WTC11 (cell line): ENCODE results near the gene C10orf90. TPM values are rescaled to one million over a fixed set of nuclear protein-coding genes. Genes with fewer than 3 reads are reported as not detected.

Experiments used
- ATAC-seq: fragments of 200-7000 bp; cut with Tn5 transposase; 2 replicates; pipeline ENCODE4 v1.10.0; 2021; ENCODE audit warnings: mild to moderate bottlenecking, moderate library complexity
- CTCF ChIA-PET: fragments of 300-600 bp; sonication (Branson Sonifier 250); formaldehyde crosslinking; loops from one replicate; lab custom pipeline; 2021; ENCODE audit warnings: antibody characterized with exemption; lab: Charles Lee
- POLR2A ChIA-PET: fragments of 350-600 bp; sonication (Branson Sonifier 250); formaldehyde crosslinking; loops from one replicate; lab custom pipeline; 2021; ENCODE audit warnings: antibody characterized with exemption; lab: Charles Lee
- DNase-seq: peaks from one replicate; pipeline ENCODE4 v3.0.0; 2021; ENCODE audit warnings: low spot score
- H3K27ac Mint-ChIP-seq: 2 replicates; pipeline ENCODE4 v1.8.0; 2021; ENCODE audit warnings: mixed read lengths
- H3K27me3 Mint-ChIP-seq: 2 replicates; pipeline ENCODE4 v1.8.0; 2021; ENCODE audit warnings: low read depth, mild to moderate bottlenecking, moderate library complexity, mixed read lengths
- H3K36me3 Mint-ChIP-seq: 2 replicates; pipeline ENCODE4 v1.8.0; 2021; ENCODE audit warnings: mixed read lengths
- H3K4me1 Mint-ChIP-seq: 2 replicates; pipeline ENCODE4 v1.8.0; 2022; ENCODE audit warnings: mixed read lengths
- H3K4me3 Mint-ChIP-seq: 2 replicates; pipeline ENCODE4 v1.8.0; 2021; ENCODE audit warnings: mild to moderate bottlenecking, moderate library complexity, mixed read lengths
- H3K9me3 Mint-ChIP-seq: 2 replicates; pipeline ENCODE4 v1.8.0; 2021; ENCODE audit warnings: mixed read lengths
- ATF1 ChIP-seq: sonication (generic); formaldehyde crosslinking; IDR thresholded peaks from 2 replicates; pipeline ENCODE4 v1.8.1; 2023; ENCODE audit warnings: mild to moderate bottlenecking, moderate library complexity, missing genetic modification reagents
- ESRRA ChIP-seq: sonication (generic); formaldehyde crosslinking; IDR thresholded peaks from 2 replicates; pipeline ENCODE4 v1.8.1; 2022; ENCODE audit warnings: mild to moderate bottlenecking, missing genetic modification reagents, borderline replicate concordance
- FOXJ3 ChIP-seq: sonication (generic); formaldehyde crosslinking; IDR thresholded peaks from 2 replicates; pipeline ENCODE4 v1.9.0; 2021; ENCODE audit warnings: missing genetic modification reagents, mild to moderate bottlenecking, borderline replicate concordance
- HMGA2 ChIP-seq: fragments of 250-450 bp; sonication (Bioruptor Pico); IDR thresholded peaks from 2 replicates; pipeline ENCODE4 v1.4.0; 2021; ENCODE audit warnings: mild to moderate bottlenecking, moderate library complexity
- KAT7 ChIP-seq: sonication (generic); formaldehyde crosslinking; IDR thresholded peaks from 2 replicates; pipeline ENCODE4 v1.8.1; 2023; ENCODE audit warnings: missing genetic modification reagents, mild to moderate bottlenecking, borderline replicate concordance
- NFYB ChIP-seq: sonication (generic); formaldehyde crosslinking; conservative IDR thresholded peaks from 2 replicates; pipeline ENCODE4 v1.8.0; 2022; ENCODE audit warnings: low read depth, missing genetic modification reagents
- NR3C1 ChIP-seq: sonication (generic); formaldehyde crosslinking; conservative IDR thresholded peaks from 2 replicates; pipeline ENCODE4 v1.8.1; 2023; ENCODE audit warnings: low read depth, mild to moderate bottlenecking, missing genetic modification reagents
- PRRX2 ChIP-seq: fragments of 250-450 bp; sonication (Bioruptor Pico); IDR thresholded peaks from 2 replicates; pipeline ENCODE4 v1.8.0; 2021; ENCODE audit warnings: mild to moderate bottlenecking
- SMAD4 ChIP-seq: sonication (generic); formaldehyde crosslinking; IDR thresholded peaks from 2 replicates; pipeline ENCODE4 v1.8.0; 2022; ENCODE audit warnings: mild to moderate bottlenecking, missing genetic modification reagents
- ZBTB21 ChIP-seq: sonication (generic); formaldehyde crosslinking; IDR thresholded peaks from 2 replicates; pipeline ENCODE4 v1.8.1; 2023; ENCODE audit warnings: mild to moderate bottlenecking, missing genetic modification reagents, borderline replicate concordance
- ZNF138 ChIP-seq: sonication (generic); formaldehyde crosslinking; conservative IDR thresholded peaks from 2 replicates; pipeline ENCODE4 v1.8.1; 2022; ENCODE audit warnings: mild to moderate bottlenecking, moderate library complexity, missing genetic modification reagents
- ZNF317 ChIP-seq: sonication (generic); formaldehyde crosslinking; IDR thresholded peaks from 2 replicates; pipeline ENCODE4 v1.8.1; 2023; ENCODE audit warnings: low read depth, mild to moderate bottlenecking, moderate library complexity, missing genetic modification reagents, borderline replicate concordance
- ZNF423 ChIP-seq: fragments of 250-450 bp; sonication (Bioruptor Pico); IDR thresholded peaks from 2 replicates; pipeline ENCODE4 v2.1.2; 2022; ENCODE audit warnings: mild to moderate bottlenecking, moderate library complexity
- ZNF671 ChIP-seq: fragments of 250-450 bp; sonication (Bioruptor Pico); IDR thresholded peaks from 2 replicates; pipeline ENCODE4 v1.8.0; 2021; ENCODE audit warnings: mild to moderate bottlenecking
- total RNA-seq: library from RNA; stranded (reverse); gene quantifications from 3 replicates; pipeline ENCODE4 v1.2.3, GENCODE V29; 2021
- TF ChIP-seq, protein P1 (sequence below): fragments of 250-450 bp; sonication (Bioruptor Pico); IDR thresholded peaks from 2 replicates; pipeline ENCODE4 v1.8.0; 2021; ENCODE audit warnings: mild to moderate bottlenecking
- TF ChIP-seq, protein P2 (sequence below): sonication (generic); formaldehyde crosslinking; IDR thresholded peaks from 2 replicates; pipeline ENCODE4 v1.8.1; 2022; ENCODE audit warnings: low read depth, mild to moderate bottlenecking, moderate library complexity, missing genetic modification reagents, borderline replicate concordance
- TF ChIP-seq, protein P3 (sequence below): sonication (generic); formaldehyde crosslinking; IDR thresholded peaks from 2 replicates; pipeline ENCODE4 v1.8.1; 2023; ENCODE audit warnings: mild to moderate bottlenecking, missing genetic modification reagents, moderate library complexity
- TF ChIP-seq, protein P4 (sequence below): sonication (generic); formaldehyde crosslinking; IDR thresholded peaks from 2 replicates; pipeline ENCODE4 v1.8.0; 2022; ENCODE audit warnings: mild to moderate bottlenecking, missing genetic modification reagents
- TF ChIP-seq, protein P5 (sequence below): fragments of 250-450 bp; sonication (Bioruptor Pico); IDR thresholded peaks from 2 replicates; pipeline ENCODE4 v1.9.0; 2021; ENCODE audit warnings: moderate library complexity, mild to moderate bottlenecking, inconsistent platforms, borderline replicate concordance
- TF ChIP-seq, protein P6 (sequence below): sonication (generic); formaldehyde crosslinking; IDR thresholded peaks from 2 replicates; pipeline ENCODE4 v1.8.1; 2023; ENCODE audit warnings: mild to moderate bottlenecking, moderate library complexity, missing genetic modification reagents
- TF ChIP-seq, protein P7 (sequence below): sonication (generic); formaldehyde crosslinking; IDR thresholded peaks from 2 replicates; pipeline ENCODE4 v1.8.1; 2023; ENCODE audit warnings: mild to moderate bottlenecking, missing genetic modification reagents, moderate library complexity
- TF ChIP-seq, protein P8 (sequence below): sonication (generic); formaldehyde crosslinking; IDR thresholded peaks from 2 replicates; pipeline ENCODE4 v1.8.0; 2023; ENCODE audit warnings: missing genetic modification reagents

The C10orf90 gene
- total RNA-seq, 1 experiment from 2014 or later, result 0.85 TPM

DNA sequence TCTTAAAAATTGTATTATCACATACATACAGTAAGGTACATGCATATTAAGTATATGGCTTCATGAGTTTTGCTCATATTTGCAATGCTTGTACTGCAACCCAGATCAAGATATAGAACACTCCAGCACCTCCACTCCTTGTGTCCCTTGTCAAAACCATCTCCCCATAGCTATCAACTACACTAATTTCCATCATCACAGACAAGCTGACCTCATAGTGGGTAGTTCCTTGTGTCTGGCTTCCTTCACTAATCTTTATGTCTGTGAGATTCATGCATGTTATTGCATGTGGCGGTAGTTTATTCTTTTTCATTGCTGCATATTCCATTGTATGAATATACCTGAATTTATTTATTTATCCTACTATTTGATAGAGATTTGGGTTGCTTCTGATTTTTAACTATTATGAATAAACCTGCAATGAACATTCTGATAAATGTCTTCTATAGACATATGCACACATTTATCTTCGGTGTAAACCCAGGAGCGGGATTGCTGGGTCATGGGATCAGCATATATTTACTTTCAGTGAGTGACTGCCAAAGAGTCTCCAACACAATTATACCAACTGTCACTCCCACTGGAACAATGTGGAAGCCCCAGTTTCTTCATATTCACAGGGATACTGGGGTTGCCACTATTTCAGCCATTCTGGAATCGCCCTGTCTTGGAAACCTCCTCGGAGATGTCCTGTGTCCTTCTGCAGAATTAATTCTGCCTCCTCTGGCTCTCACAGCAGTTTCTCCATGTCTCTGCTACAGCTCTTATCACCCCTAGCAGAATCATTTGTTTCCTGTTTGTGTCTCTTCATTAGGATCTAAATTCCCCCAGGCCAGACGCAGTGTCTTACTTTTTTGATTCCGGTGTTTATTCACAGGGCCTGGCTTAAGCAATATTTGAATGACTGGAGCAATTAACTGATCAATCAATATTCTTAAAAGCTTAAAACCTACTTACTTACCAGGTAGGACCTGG, 267.5 kb downstream of the C10orf90 start:
- H3K27me3 Mint-ChIP-seq, result no peaks in the 10 kb centered on the region
- CTCF ChIA-PET, result no interaction called here
- ATAC-seq, result no peak
- no peak overlapping the region for H3K27ac Mint-ChIP-seq
- POLR2A ChIA-PET, result no interaction called here
- H3K36me3 Mint-ChIP-seq, result no peaks in the 10 kb centered on the region
- no peak for TF ChIP-seq ZNF423 (CRISPR knock-in tag)
- no peak for TF ChIP-seq ZNF317
- no peak for TF ChIP-seq ZNF138 (CRISPR knock-in tag)
- TF ChIP-seq SMAD4, result no peak
- TF ChIP-seq, protein P1, sequence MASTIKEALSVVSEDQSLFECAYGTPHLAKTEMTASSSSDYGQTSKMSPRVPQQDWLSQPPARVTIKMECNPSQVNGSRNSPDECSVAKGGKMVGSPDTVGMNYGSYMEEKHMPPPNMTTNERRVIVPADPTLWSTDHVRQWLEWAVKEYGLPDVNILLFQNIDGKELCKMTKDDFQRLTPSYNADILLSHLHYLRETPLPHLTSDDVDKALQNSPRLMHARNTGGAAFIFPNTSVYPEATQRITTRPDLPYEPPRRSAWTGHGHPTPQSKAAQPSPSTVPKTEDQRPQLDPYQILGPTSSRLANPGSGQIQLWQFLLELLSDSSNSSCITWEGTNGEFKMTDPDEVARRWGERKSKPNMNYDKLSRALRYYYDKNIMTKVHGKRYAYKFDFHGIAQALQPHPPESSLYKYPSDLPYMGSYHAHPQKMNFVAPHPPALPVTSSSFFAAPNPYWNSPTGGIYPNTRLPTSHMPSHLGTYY (CRISPR knock-in tag), result no peak
- TF ChIP-seq PRRX2 (CRISPR knock-in tag), result no peak
- TF ChIP-seq, protein P2, sequence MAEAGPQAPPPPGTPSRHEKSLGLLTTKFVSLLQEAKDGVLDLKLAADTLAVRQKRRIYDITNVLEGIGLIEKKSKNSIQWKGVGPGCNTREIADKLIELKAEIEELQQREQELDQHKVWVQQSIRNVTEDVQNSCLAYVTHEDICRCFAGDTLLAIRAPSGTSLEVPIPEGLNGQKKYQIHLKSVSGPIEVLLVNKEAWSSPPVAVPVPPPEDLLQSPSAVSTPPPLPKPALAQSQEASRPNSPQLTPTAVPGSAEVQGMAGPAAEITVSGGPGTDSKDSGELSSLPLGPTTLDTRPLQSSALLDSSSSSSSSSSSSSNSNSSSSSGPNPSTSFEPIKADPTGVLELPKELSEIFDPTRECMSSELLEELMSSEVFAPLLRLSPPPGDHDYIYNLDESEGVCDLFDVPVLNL (CRISPR knock-in tag), result no peak
- TF ChIP-seq, protein P3, sequence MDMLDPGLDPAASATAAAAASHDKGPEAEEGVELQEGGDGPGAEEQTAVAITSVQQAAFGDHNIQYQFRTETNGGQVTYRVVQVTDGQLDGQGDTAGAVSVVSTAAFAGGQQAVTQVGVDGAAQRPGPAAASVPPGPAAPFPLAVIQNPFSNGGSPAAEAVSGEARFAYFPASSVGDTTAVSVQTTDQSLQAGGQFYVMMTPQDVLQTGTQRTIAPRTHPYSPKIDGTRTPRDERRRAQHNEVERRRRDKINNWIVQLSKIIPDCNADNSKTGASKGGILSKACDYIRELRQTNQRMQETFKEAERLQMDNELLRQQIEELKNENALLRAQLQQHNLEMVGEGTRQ (CRISPR knock-in tag), result no peak
- no peak for TF ChIP-seq HMGA2 (CRISPR knock-in tag)
- no peak for TF ChIP-seq ATF1 (CRISPR knock-in tag)
- TF ChIP-seq NFYB (CRISPR knock-in tag), result no peak
- no peak for TF ChIP-seq ZNF671 (CRISPR knock-in tag)
- TF ChIP-seq, protein P4, sequence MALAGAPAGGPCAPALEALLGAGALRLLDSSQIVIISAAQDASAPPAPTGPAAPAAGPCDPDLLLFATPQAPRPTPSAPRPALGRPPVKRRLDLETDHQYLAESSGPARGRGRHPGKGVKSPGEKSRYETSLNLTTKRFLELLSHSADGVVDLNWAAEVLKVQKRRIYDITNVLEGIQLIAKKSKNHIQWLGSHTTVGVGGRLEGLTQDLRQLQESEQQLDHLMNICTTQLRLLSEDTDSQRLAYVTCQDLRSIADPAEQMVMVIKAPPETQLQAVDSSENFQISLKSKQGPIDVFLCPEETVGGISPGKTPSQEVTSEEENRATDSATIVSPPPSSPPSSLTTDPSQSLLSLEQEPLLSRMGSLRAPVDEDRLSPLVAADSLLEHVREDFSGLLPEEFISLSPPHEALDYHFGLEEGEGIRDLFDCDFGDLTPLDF (CRISPR knock-in tag), result no peak
- TF ChIP-seq, protein P5, sequence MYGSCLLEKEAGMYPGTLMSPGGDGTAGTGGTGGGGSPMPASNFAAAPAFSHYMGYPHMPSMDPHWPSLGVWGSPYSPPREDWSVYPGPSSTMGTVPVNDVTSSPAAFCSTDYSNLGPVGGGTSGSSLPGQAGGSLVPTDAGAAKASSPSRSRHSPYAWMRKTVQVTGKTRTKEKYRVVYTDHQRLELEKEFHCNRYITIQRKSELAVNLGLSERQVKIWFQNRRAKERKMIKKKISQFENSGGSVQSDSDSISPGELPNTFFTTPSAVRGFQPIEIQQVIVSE (CRISPR knock-in tag), result no peak
- TF ChIP-seq, protein P6, sequence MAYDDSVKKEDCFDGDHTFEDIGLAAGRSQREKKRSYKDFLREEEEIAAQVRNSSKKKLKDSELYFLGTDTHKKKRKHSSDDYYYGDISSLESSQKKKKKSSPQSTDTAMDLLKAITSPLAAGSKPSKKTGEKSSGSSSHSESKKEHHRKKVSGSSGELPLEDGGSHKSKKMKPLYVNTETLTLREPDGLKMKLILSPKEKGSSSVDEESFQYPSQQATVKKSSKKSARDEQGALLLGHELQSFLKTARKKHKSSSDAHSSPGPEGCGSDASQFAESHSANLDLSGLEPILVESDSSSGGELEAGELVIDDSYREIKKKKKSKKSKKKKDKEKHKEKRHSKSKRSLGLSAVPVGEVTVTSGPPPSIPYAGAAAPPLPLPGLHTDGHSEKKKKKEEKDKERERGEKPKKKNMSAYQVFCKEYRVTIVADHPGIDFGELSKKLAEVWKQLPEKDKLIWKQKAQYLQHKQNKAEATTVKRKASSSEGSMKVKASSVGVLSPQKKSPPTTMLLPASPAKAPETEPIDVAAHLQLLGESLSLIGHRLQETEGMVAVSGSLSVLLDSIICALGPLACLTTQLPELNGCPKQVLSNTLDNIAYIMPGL, result no peak
- no peak for DNase-seq
- no peak overlapping the region for H3K4me3 Mint-ChIP-seq
- H3K4me1 Mint-ChIP-seq, result peaks cover 8% of the 10 kb centered on the region
- 0 out of 2 replicates have a peak, but pooled peaks cover 3% of the 10 kb centered on the region for H3K9me3 Mint-ChIP-seq

DNA sequence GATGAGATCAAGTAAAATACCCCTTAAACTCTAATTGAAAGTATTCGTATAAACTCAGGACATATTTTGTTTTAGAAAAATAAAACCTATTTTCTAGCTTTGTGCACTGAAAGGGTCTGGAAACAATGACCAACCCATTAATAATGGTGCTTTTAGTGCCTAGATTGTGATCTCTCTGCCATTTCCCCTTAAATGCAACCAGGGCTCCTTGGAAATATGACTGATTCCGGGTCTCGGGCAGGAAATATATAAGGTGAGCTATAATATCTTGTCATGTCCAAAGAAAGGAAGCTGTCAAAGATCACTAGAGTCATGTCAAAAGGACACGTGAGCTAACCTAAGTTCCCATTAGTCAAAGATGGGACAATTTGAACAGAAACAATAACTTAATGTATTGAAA, 269.9 kb downstream of the C10orf90 start:
- ATAC-seq, result no peak
- ChIA-PET POLR2A (no interaction called here), CTCF (no interaction called here)
- DNase-seq, result no peak
- Mint-ChIP-seq H3K4me3 (no peak overlapping the region), H3K27me3 (no peaks in the 10 kb centered on the region), H3K9me3 (peaks cover 10% of the 10 kb centered on the region), H3K27ac (no peak overlapping the region), H3K4me1 (peaks cover 11% of the 10 kb centered on the region), H3K36me3 (no peaks in the 10 kb centered on the region)
- TF ChIP-seq, protein P7, sequence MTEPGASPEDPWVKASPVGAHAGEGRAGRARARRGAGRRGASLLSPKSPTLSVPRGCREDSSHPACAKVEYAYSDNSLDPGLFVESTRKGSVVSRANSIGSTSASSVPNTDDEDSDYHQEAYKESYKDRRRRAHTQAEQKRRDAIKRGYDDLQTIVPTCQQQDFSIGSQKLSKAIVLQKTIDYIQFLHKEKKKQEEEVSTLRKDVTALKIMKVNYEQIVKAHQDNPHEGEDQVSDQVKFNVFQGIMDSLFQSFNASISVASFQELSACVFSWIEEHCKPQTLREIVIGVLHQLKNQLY (CRISPR knock-in tag), result no peak
- TF ChIP-seq, protein P8, sequence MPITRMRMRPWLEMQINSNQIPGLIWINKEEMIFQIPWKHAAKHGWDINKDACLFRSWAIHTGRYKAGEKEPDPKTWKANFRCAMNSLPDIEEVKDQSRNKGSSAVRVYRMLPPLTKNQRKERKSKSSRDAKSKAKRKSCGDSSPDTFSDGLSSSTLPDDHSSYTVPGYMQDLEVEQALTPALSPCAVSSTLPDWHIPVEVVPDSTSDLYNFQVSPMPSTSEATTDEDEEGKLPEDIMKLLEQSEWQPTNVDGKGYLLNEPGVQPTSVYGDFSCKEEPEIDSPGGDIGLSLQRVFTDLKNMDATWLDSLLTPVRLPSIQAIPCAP (CRISPR knock-in tag), result no peak
- TF ChIP-seq ESRRA (CRISPR knock-in tag) (no peak), FOXJ3 (CRISPR knock-in tag) (no peak), NR3C1 (no peak), KAT7 (CRISPR knock-in tag) (no peak), ZBTB21 (CRISPR knock-in tag) (no peak)
- TF ChIP-seq, protein P6, result no peak
